ENCODE results near the gene PRKRIP1. TPM values are rescaled to one million over a fixed set of nuclear protein-coding genes. Genes with fewer than 3 reads are reported as not detected.

Gene PRKRIP1
- polyA plus RNA-seq, 3 donors, result 6.6 to 27.0 (median 7.4) TPM

- H3K4me1 Mint-ChIP-seq, result peaks cover 6% of the 10 kb centered on the region
- H3K9me3 Mint-ChIP-seq, result peaks cover 0 to 3% (median 0%) of the 10 kb centered on the region in 7 donors
- no peak overlapping the region for H3K4me3 ChIP-seq (replicated peaks in 1 of 3; ENCODE audit: low read depth in 2 of 3, low read length in 3 of 3)
- no peak overlapping the region for H3K4me2 ChIP-seq (replicated peaks; ENCODE audit: extremely low read depth, low read length, poor library complexity, severe bottlenecking)
- H3K27me3 Mint-ChIP-seq (ENCODE audit: low read depth in 3 of 3), result no peaks in the 10 kb centered on the region
- peaks cover 64 to 94% of the 10 kb centered on the region in 2 donors for H3K36me3 ChIP-seq (replicated peaks in 1 of 2; ENCODE audit: control insufficient read depth in 1 of 2, insufficient read depth in 2 of 2, low read length in 2 of 2)
- peaks cover 70 to 92% of the 10 kb centered on the region in 2 donors for H3K36me3 Mint-ChIP-seq
- H3K4me1 ChIP-seq (ENCODE audit: control insufficient read depth in 1 of 2, insufficient read depth in 2 of 2, low read length in 2 of 2), result peaks cover 0 to 1% of the 10 kb centered on the region in 2 donors
- no peaks in the 10 kb centered on the region for H3K27me3 ChIP-seq (ENCODE audit: control insufficient read depth in 2 of 2, insufficient read depth in 2 of 2, low read length in 2 of 2)
- intact Hi-C loops (cut with micrococcal nuclease), result no loop called here
- no peak overlapping the region for H3K27ac ChIP-seq (ENCODE audit: low read depth in 1 of 2, low read length in 2 of 2)
- H3K79me2 ChIP-seq (ENCODE audit: insufficient read depth, low read length), result no peaks in the 10 kb centered on the region
- H3K9ac ChIP-seq (ENCODE audit: insufficient read depth, low read length, poor library complexity, severe bottlenecking), result no peak overlapping the region
- no peak overlapping the region for H2AFZ ChIP-seq (ENCODE audit: insufficient read depth, low read depth, low read length, poor library complexity, severe bottlenecking)
- H3K4me3 Mint-ChIP-seq, result no peak overlapping the region
- no CpG with 5 or more reads among the region's 4 CpGs for WGBS (ENCODE audit: insufficient coverage)
- no peak overlapping the region for H3K27ac Mint-ChIP-seq
- no peak for TF ChIP-seq CTCF (IDR thresholded peaks at IDR 0.05)
- DNase-seq, result no peak
- no peaks in the 10 kb centered on the region for H3K9me3 ChIP-seq (replicated peaks in 1 of 2; ENCODE audit: control insufficient read depth in 1 of 2, insufficient read depth in 1 of 2, low read length in 2 of 2)
- H4K20me1 ChIP-seq (ENCODE audit: insufficient read depth, low read length), result peaks cover 2% of the 10 kb centered on the region
These were observed 13.2 kb downstream of the PRKRIP1 start for GRCh38 chr7:102409340-102409739.

DNA sequence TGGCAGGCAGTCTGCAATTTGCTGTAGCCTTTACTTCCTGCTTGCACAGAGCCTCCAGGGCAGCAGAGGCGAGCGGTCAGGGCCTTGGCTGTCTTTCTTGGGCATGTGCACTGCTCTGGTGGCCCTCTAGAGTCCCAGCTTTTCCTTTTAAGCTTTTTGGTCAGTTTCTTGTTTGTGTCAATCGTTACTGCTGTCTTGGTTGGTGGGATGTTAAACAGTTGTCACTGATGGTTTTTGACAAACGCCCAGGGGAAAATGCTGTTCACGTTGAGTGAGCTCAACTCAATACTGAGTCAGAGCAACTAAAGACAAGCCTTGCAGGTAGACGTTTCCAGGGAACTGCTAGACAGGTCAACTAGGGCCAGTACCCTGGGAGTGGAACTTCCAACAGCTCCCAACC, 14.0 kb downstream of the PRKRIP1 start:
- no peaks in the 10 kb centered on the region for H3K4me1 ChIP-seq (ENCODE audit: control insufficient read depth in 1 of 2, insufficient read depth in 2 of 2, low read length in 2 of 2)
- no peak overlapping the region for H3K4me3 Mint-ChIP-seq

More for the DNA sequence above, 14.0 kb downstream of the PRKRIP1 start:
- no peak overlapping the region for H3K27ac ChIP-seq (ENCODE audit: low read depth in 1 of 2, low read length in 2 of 2)
- H3K4me2 ChIP-seq (replicated peaks; ENCODE audit: extremely low read depth, low read length, poor library complexity, severe bottlenecking), result no peak overlapping the region
- H3K9ac ChIP-seq (ENCODE audit: insufficient read depth, low read length, poor library complexity, severe bottlenecking), result no peak overlapping the region
- no peaks in the 10 kb centered on the region for H3K9me3 ChIP-seq (replicated peaks in 1 of 2; ENCODE audit: control insufficient read depth in 1 of 2, insufficient read depth in 1 of 2, low read length in 2 of 2)
- peak overlapping the region in 3 of 7 donors; percentile 5 to 41 (median 40) for H3K27ac Mint-ChIP-seq
- no peak for TF ChIP-seq CTCF (IDR thresholded peaks at IDR 0.05)
- H3K36me3 ChIP-seq (replicated peaks in 1 of 2; ENCODE audit: control insufficient read depth in 1 of 2, insufficient read depth in 2 of 2, low read length in 2 of 2), result peaks cover 67 to 96% of the 10 kb centered on the region in 2 donors
- H2AFZ ChIP-seq (ENCODE audit: insufficient read depth, low read depth, low read length, poor library complexity, severe bottlenecking), result no peak overlapping the region
- DNase-seq, result no peak
- H3K36me3 Mint-ChIP-seq, result peaks cover 73 to 93% of the 10 kb centered on the region in 2 donors
- 70% methylated on average over 4 of the region's 6 CpGs for WGBS (ENCODE audit: insufficient coverage)
- no peaks in the 10 kb centered on the region for H3K27me3 ChIP-seq (ENCODE audit: control insufficient read depth in 2 of 2, insufficient read depth in 2 of 2, low read length in 2 of 2)
- H3K4me1 Mint-ChIP-seq, result peaks cover 4% of the 10 kb centered on the region
- intact Hi-C loops (cut with micrococcal nuclease), result loop anchor here (5.0 kb wide), 2 partner anchors 37 to 42 kb away; no protein-coding TSS in a partner anchor
- no peaks in the 10 kb centered on the region for H3K27me3 Mint-ChIP-seq (ENCODE audit: low read depth in 3 of 3)
- no peak overlapping the region for H3K4me3 ChIP-seq (replicated peaks in 1 of 3; ENCODE audit: low read depth in 2 of 3, low read length in 3 of 3)
- peaks cover 0 to 3% (median 0%) of the 10 kb centered on the region in 7 donors for H3K9me3 Mint-ChIP-seq
- H3K79me2 ChIP-seq (ENCODE audit: insufficient read depth, low read length), result no peaks in the 10 kb centered on the region
- H4K20me1 ChIP-seq (ENCODE audit: insufficient read depth, low read length), result no peaks in the 10 kb centered on the region

All from CD14-positive monocyte (primary cell).